SU-DHL-6 (cell line): ENCODE measurements around the gene NOS1AP.
"Not testable (repeated sequence)": the region's sequence is repeated elsewhere in the genome, so short reads cannot be mapped to it uniquely, and the experiment has no call there.

Experiments
- H2AFZ ChIP-seq: fragments of 200-600 bp; sonication (generic); 2 replicates; pipeline ENCODE4 v1.6.1; 2014; ENCODE audit warnings: low read depth, mild to moderate bottlenecking, moderate library complexity, mixed read lengths, antibody characterized with exemption, low read length; ENCODE audit not compliant: severe bottlenecking
- H3F3A ChIP-seq: fragments of 200-600 bp; shearing (Covaris generic); 2 replicates; pipeline ENCODE4 v1.6.0; 2016; ENCODE audit warnings: antibody characterized with exemption, mild to moderate bottlenecking; ENCODE audit not compliant: insufficient read depth
- H3K27ac ChIP-seq: fragments of 200-600 bp; sonication (generic); 2 replicates; pipeline ENCODE4 v1.5.1; 2016; ENCODE audit warnings: low read depth, mild to moderate bottlenecking, low read length, moderate library complexity, mixed read lengths
- H3K27me3 ChIP-seq: fragments of 200-600 bp; sonication (generic), shearing (Covaris generic); 2 replicates; pipeline ENCODE4 v1.6.0; 2014; ENCODE audit warnings: mild to moderate bottlenecking, low read length
- H3K36me3 ChIP-seq: fragments of 200-600 bp; sonication (generic); 2 replicates; pipeline ENCODE4 v1.6.1; 2014; ENCODE audit warnings: mild to moderate bottlenecking, low read length, mixed read lengths
- H3K4me2 ChIP-seq: fragments of 300-600, 200-600 bp; shearing (Covaris generic), sonication (generic); 2 replicates; pipeline ENCODE4 v1.6.0; 2014; ENCODE audit warnings: low read length, low read depth, mild to moderate bottlenecking; ENCODE audit not compliant: poor library complexity, severe bottlenecking
- H3K4me3 ChIP-seq: fragments of 200-600 bp; sonication (generic); 2 replicates; pipeline ENCODE4 v1.5.1; 2014; ENCODE audit warnings: antibody characterized with exemption, low read length, mild to moderate bottlenecking, mixed read lengths; ENCODE audit not compliant: insufficient read depth, poor library complexity, severe bottlenecking
- H3K79me2 ChIP-seq: fragments of 200-600 bp; sonication (generic); 2 replicates; pipeline ENCODE4 v1.6.1; 2014; ENCODE audit warnings: mild to moderate bottlenecking, low read length, moderate library complexity; ENCODE audit not compliant: insufficient read depth
- H3K9ac ChIP-seq: fragments of 200-600 bp; sonication (generic); 2 replicates; pipeline ENCODE4 v1.7.0; 2014; ENCODE audit warnings: mild to moderate bottlenecking, low read length
- H3K9me2 ChIP-seq: fragments of 200-600 bp; sonication (generic); replicated peaks from 2 replicates; pipeline ENCODE4 v1.6.1; 2014; ENCODE audit warnings: low read length; ENCODE audit not compliant: insufficient read depth
- H3K9me3 ChIP-seq: fragments of 200-600 bp; sonication (generic); 2 replicates; pipeline ENCODE4 v1.6.1; 2014; ENCODE audit warnings: low read length, mixed read lengths; ENCODE audit not compliant: insufficient read depth
- H4K20me1 ChIP-seq: fragments of 200-600 bp; sonication (generic); 2 replicates; pipeline ENCODE4 v1.6.1; 2014; ENCODE audit warnings: low read depth, mild to moderate bottlenecking, antibody characterized with exemption, low read length, moderate library complexity, mixed read lengths
- CTCF ChIP-seq: fragments of 200-600 bp; sonication (generic); IDR thresholded peaks from one replicate; pipeline ENCODE4 v1.5.1; 2017; ENCODE audit warnings: antibody characterized with exemption, mild to moderate bottlenecking, low read length, moderate library complexity; ENCODE audit not compliant: insufficient read depth, poor library complexity, severe bottlenecking
- EZH2phosphoT487 ChIP-seq: fragments of 200-600 bp; sonication (generic), shearing (Covaris generic); conservative IDR thresholded peaks from 2 replicates; pipeline ENCODE4 v1.6.1; 2018; ENCODE audit warnings: mild to moderate bottlenecking, antibody characterized with exemption, low read length, moderate library complexity, mixed read lengths

Gene NOS1AP

GRCh38 chr1:162171111-162171510 is 101.6 kb downstream of the NOS1AP start:
- H3K4me2 ChIP-seq: no peak overlapping the region
- no peak overlapping the region for H3K4me3 ChIP-seq
- H3K9me3 ChIP-seq: no peaks in the 10 kb centered on the region
- no peak overlapping the region for H2AFZ ChIP-seq
- H3K79me2 ChIP-seq: no peaks in the 10 kb centered on the region
- no peaks in the 10 kb centered on the region for H3F3A ChIP-seq
- H3K27me3 ChIP-seq: no peaks in the 10 kb centered on the region
- no peaks in the 10 kb centered on the region for H3K9me2 ChIP-seq
- no peak overlapping the region for H3K27ac ChIP-seq
- no peaks in the 10 kb centered on the region for H3K36me3 ChIP-seq
- no peak overlapping the region for H3K9ac ChIP-seq
- TF ChIP-seq CTCF (no peak), EZH2phosphoT487 (no peak)
- H4K20me1 ChIP-seq: no peaks in the 10 kb centered on the region

GRCh38 chr1:162172311-162173102 is 103.0 kb downstream of the NOS1AP start:
- H4K20me1 ChIP-seq: no peaks in the 10 kb centered on the region
- H2AFZ ChIP-seq: no peak overlapping the region
- no peak overlapping the region for H3K4me2 ChIP-seq
- H3K27ac ChIP-seq: no peak overlapping the region
- H3K9ac ChIP-seq: no peak overlapping the region
- no peaks in the 10 kb centered on the region for H3F3A ChIP-seq
- no peak for TF ChIP-seq CTCF
- TF ChIP-seq EZH2phosphoT487: no peak
- H3K36me3 ChIP-seq: no peaks in the 10 kb centered on the region
- no peaks in the 10 kb centered on the region for H3K79me2 ChIP-seq
- no peaks in the 10 kb centered on the region for H3K9me3 ChIP-seq
- H3K9me2 ChIP-seq: no peaks in the 10 kb centered on the region
- H3K4me3 ChIP-seq: no peak overlapping the region
- H3K27me3 ChIP-seq: no peaks in the 10 kb centered on the region

DNA sequence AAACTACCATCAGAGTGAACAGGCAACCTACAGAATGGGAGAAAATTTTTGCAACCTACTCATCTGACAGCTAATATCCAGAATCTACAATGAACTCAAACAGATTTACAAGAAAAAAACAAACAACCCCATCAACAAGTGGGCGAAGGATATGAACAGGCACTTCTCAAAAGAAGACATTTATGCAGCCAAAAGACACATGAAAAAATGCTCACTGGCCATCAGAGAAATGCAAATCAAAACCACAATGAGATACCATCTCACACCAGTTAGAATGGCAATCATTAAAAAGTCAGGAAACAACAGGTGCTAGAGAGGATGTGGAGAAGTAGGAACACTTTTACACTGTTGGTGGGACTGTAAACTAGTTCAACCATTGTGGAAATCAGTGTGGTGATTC is 104.1 kb downstream of the NOS1AP start:
- H2AFZ ChIP-seq, H3K4me2 ChIP-seq: not testable (repeated sequence)

GRCh38 chr1:162174027-162174426 is 104.5 kb downstream of the NOS1AP start:
- not testable (repeated sequence) for H4K20me1 ChIP-seq, H3K4me3 ChIP-seq, H3K4me2 ChIP-seq, H3K79me2 ChIP-seq, H3K9ac ChIP-seq, H3K27ac ChIP-seq, H3K36me3 ChIP-seq, H3K9me3 ChIP-seq, H3K9me2 ChIP-seq, H2AFZ ChIP-seq, H3F3A ChIP-seq, H3K27me3 ChIP-seq

More for the DNA sequence above, 104.1 kb downstream of the NOS1AP start:
- H3K9ac ChIP-seq, H3K4me3 ChIP-seq, H3K27ac ChIP-seq, H3K9me3 ChIP-seq, H3F3A ChIP-seq, H3K27me3 ChIP-seq, H3K36me3 ChIP-seq, H4K20me1 ChIP-seq, H3K79me2 ChIP-seq, H3K9me2 ChIP-seq: not testable (repeated sequence)
